ENCODE measurements around the gene PLEKHG2. TPM values are rescaled to one million over a fixed set of nuclear protein-coding genes. Genes with fewer than 3 reads are reported as not detected.
A peak's percentile ranks its signal among the peaks of the same experiment; 100 is the strongest.

The PLEKHG2 gene
- total RNA-seq, 1 experiment from 2014 or later = 11.7 TPM

GRCh38 chr19:39422020-39422419 is 9.6 kb downstream of the PLEKHG2 start:
- DNase-seq (ENCODE audit: low read depth) = no peak

DNA sequence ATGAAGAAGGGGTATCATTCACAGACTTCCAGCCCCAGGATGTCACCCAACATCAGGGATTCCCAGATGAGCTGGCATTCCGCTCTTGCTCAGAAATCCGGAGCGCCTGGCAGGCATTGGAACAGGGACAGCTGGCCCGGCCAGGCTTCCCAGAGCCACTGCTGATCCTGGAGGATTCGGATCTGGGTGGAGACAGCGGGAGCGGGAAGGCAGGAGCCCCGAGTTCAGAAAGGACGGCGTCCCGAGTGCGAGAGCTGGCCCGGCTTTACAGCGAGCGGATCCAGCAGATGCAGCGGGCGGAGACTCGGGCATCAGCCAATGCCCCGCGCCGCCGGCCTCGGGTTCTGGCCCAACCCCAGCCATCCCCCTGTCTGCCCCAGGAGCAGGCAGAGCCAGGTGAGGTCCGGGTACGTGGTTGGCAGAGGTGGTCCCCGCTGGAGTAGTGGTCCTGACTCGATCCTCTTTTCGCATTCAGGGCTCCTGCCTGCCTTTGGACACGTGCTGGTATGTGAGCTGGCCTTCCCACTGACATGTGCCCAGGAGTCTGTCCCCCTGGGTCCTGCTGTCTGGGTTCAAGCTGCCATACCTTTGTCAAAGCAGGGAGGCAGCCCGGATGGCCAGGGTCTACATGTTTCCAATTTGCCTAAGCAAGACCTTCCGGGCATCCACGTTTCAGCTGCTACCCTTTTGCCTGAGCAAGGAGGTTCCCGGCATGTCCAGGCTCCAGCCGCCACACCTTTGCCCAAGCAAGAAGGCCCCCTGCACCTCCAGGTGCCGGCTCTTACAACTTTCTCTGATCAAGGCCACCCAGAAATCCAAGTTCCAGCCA is 11.0 kb downstream of the PLEKHG2 start:
- no peak for DNase-seq (ENCODE audit: low read depth)

- DNase-seq (ENCODE audit: low read depth) = no peak
Observed at GRCh38 chr19:39424934-39425333, 12.5 kb downstream of the PLEKHG2 start.

DNA sequence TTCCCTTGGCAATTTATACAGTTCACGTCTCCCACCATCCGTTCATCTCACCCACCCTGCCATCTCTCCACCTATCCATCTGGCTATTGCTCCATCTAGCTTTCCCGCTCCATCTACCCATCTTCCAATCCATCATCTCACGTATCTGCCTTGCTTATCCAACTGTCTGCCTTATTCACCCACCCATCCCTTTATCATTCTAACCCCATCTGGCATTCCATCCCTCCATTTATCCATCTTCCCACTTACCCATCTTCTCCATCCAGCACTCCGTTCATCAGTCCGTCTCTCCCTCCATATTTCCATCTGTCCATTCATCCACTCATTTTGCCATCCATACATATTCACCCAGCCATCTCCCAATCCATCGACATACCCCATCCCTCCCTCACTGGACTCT is 13.3 kb downstream of the PLEKHG2 start:
- DNase-seq (ENCODE audit: low read depth) = no peak

- DNase-seq (ENCODE audit: low read depth) = no peak
Observed at GRCh38 chr19:39426170-39426569, 13.7 kb downstream of the PLEKHG2 start.

GRCh38 chr19:39427707-39428106 is 15.2 kb downstream of the PLEKHG2 start:
- no peak for DNase-seq (ENCODE audit: low read depth)

- peak; percentile 62 for DNase-seq (ENCODE audit: low read depth)
Observed at GRCh38 chr19:39428283-39429112, 16.0 kb downstream of the PLEKHG2 start.

GRCh38 chr19:39430675-39431593 is 18.5 kb downstream of the PLEKHG2 start:
- DNase-seq (ENCODE audit: low read depth) = peak; percentile 92

DNA sequence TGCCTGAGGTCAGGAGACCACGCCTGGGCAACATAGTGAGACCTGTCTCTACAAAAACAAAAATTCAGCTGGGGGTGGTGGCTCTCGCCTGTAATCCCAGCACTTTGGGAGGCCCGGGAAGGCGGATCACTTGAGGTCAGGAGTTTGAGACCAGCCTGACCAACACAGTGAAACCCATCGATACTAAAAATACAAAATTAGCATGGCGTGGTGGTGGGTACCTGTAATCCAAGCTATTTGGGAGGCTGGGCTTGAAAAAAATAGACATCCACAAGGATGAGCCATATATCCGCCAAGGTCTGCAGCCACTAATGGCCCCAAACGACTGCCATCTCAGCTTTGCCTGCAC is 20.2 kb downstream of the PLEKHG2 start:
- DNase-seq (ENCODE audit: low read depth) = no peak

DNA sequence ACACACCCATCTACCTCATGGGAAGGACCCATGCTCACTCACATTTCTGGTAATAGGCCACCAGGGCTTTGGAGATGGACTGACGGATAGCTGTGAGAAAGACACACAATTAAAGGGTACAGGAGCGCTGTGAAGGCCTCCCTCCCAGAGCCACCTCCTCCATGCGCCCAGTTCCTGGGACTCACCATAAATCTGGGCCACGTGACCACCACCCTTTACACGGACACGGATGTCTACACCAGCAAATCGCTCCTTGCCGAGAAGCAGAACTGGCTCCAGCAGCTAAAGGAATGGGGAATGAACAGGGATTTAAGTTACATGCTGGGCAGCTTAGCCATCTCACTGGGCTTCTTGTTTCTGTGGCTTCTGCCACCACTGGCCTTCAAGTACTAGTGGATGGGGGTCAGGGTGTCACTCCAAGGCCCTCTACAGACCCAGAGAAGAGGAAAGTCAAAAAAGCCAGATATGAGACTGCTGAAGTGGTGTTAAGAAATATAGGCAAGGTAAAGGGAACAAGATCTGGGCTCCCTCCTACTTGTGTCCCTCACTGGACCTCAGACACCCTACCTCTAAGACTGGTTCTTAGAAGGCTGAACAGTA is 21.1 kb downstream of the PLEKHG2 start:
- DNase-seq (ENCODE audit: low read depth) = no peak

GRCh38 chr19:39434123-39435076 is 21.9 kb downstream of the PLEKHG2 start:
- no peak for DNase-seq (ENCODE audit: low read depth)

GRCh38 chr19:39435499-39436349 is 23.3 kb downstream of the PLEKHG2 start, which contains the start of gene RPS16:
Gene RPS16, minus strand, starts transcription at chr19:39435949. Its CDS starts 54 bp downstream, at chr19:39435895.
- peak; percentile 96 for DNase-seq (ENCODE audit: low read depth)

- DNase-seq (ENCODE audit: low read depth) = peak; percentile 26
Observed at GRCh38 chr19:39436350-39436716, 23.9 kb downstream of the PLEKHG2 start.

DNA sequence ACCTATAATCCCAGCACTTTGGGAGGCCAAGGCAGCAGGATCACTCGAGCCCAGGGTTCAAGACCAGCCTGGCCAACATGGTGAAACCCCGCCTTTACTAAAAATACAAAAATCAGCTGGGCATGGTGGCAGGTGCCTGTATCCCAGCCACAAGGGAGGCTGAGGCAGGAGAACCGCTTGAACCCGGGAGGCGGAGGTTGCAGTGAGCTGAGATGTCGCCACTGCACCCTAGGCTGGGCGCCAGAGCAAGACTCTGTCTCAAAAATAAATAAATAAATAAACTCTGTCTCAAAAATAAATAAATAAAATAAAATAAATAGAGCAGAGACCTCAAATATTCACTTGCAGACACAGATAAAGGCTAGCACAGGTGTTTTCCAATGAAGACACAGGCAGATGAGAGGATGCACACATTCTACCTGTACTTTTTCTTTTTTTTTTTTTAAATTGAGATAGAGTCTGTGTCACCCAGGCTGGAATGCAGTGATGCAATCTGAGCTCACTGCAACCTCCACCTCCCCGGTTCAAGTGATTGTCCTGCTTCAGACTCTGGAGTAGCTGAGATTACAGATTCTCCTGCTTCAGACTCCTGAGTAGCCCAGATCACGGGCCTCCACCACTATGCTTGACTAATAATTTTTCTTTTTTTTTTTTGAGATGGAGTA is 25.9 kb downstream of the PLEKHG2 start:
- DNase-seq (ENCODE audit: low read depth) = peak; percentile 60

DNA sequence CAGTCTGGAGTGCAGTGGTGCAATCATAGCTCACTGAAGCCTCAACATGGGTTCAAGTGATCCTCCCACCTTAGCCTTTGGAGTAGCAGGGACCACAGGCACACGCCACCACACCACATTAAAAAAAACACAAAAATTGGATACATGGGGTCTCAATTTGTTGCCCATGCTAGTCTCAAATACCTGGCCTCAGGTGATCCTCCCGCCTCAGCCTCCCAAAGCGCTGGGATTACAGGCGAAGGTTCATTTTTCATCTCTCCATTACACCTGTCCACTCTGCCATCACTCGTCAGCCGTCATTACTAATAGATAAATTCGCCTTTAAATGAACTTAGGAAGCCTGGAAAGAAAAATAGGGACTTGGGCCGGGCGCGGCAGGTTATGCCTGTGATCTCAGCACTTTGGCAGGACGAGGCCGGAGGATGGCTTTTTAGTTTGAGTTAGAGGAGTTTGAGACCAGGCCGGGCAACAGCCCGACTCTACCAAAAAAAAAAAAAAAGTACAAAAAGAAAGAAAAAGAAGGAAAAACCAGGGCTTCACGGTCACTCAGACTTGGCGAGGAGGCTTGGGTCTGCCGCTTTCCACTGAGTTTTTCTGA is 32.2 kb downstream of the PLEKHG2 start:
- DNase-seq (ENCODE audit: low read depth) = peak; percentile 37

- DNase-seq (ENCODE audit: low read depth) = peak; percentile 98
Observed at GRCh38 chr19:39445196-39446111, 33.0 kb downstream of the PLEKHG2 start, which contains the start of gene SUPT5H. Gene SUPT5H, plus strand, starts transcription at chr19:39445582. Its CDS starts 309 bp downstream, at chr19:39445891.
